Measurements from ENCODE around the gene ZNF565. TPM values are rescaled to one million over a fixed set of nuclear protein-coding genes. Genes with fewer than 3 reads are reported as not detected.

Gene ZNF565
- total and polyA plus RNA-seq, 8 donors, result 0.45 to 16.3 (median 2.3) TPM

GRCh38 chr19:36225219-36225892, 10.9 kb upstream of the ZNF565 start:
- Histone ChIP-seq H3K4me3 (no peak overlapping the region), H3K27me3 (no peaks in the 10 kb centered on the region), H3K36me3 (peaks cover 32 to 98% (median 95%) of the 10 kb centered on the region in 4 donors), H3K27ac (peak overlapping the region in 3 of 5 donors; percentile 30 to 47 (median 41)), H3K9me3 (peaks cover 0 to 73% (median 22%) of the 10 kb centered on the region in 4 donors), H3K4me1 (peaks cover 0 to 36% (median 20%) of the 10 kb centered on the region in 4 donors)
- DNase-seq, result no peak
- intact Hi-C loops (cut with DNase I; ENCODE audit: low total_unique reads), result no loop called here
- TF ChIP-seq EP300 (IDR thresholded peaks at IDR 0.05) (no peak), POLR2AphosphoS5 (IDR thresholded peaks at IDR 0.05) (no peak), POLR2A (IDR thresholded peaks at IDR 0.05) (no peak), CTCF (IDR thresholded peaks at IDR 0.05) (no peak)
- WGBS, 5 donors, result 48 to 54% (median 51%) methylated on average over 5 of the region's 5 CpGs

GRCh38 chr19:36222503-36222902, 8.0 kb upstream of the ZNF565 start:
- Histone ChIP-seq H3K27me3 (no peaks in the 10 kb centered on the region), H3K36me3 (peaks cover 10 to 94% (median 88%) of the 10 kb centered on the region in 4 donors), H3K4me1 (peaks cover 2 to 63% (median 30%) of the 10 kb centered on the region in 4 donors), H3K27ac (no peak overlapping the region), H3K9me3 (peaks cover 0 to 45% (median 10%) of the 10 kb centered on the region in 4 donors), H3K4me3 (no peak overlapping the region)
- WGBS, 5 donors, result 95 to 99% (median 98%) methylated on average over 4 of the region's 4 CpGs
- intact Hi-C loops (cut with DNase I; ENCODE audit: low total_unique reads), result no loop called here
- TF ChIP-seq POLR2A (IDR thresholded peaks at IDR 0.05) (no peak), CTCF (IDR thresholded peaks at IDR 0.05) (no peak), POLR2AphosphoS5 (IDR thresholded peaks at IDR 0.05) (no peak), EP300 (IDR thresholded peaks at IDR 0.05) (no peak)
- no peak for DNase-seq

- Histone ChIP-seq H3K4me1 (peaks cover 6 to 74% (median 37%) of the 10 kb centered on the region in 4 donors), H3K27me3 (no peaks in the 10 kb centered on the region), H3K36me3 (peaks cover 6 to 83% (median 78%) of the 10 kb centered on the region in 4 donors), H3K27ac (no peak overlapping the region), H3K9me3 (peaks cover 0 to 35% (median 5%) of the 10 kb centered on the region in 4 donors), H3K4me3 (no peak overlapping the region)
- 77 to 90% (median 87%) methylated on average over 4 of the region's 4 CpGs for WGBS, 5 donors
- TF ChIP-seq POLR2A (IDR thresholded peaks at IDR 0.05) (no peak), POLR2AphosphoS5 (IDR thresholded peaks at IDR 0.05) (no peak), EP300 (IDR thresholded peaks at IDR 0.05) (no peak), CTCF (IDR thresholded peaks at IDR 0.05) (no peak)
- intact Hi-C loops (cut with DNase I; ENCODE audit: low total_unique reads), result no loop called here
- DNase-seq, result no peak
Observed at GRCh38 chr19:36221474-36221873, 7.0 kb upstream of the ZNF565 start.

GRCh38 chr19:36215276-36216123, 1.0 kb upstream of the ZNF565 start:
- TF ChIP-seq POLR2AphosphoS5 (IDR thresholded peaks at IDR 0.05) (no peak), EP300 (IDR thresholded peaks at IDR 0.05) (no peak), POLR2A (IDR thresholded peaks at IDR 0.05) (no peak), CTCF (IDR thresholded peaks at IDR 0.05) (no peak)

More at GRCh38 chr19:36215276-36216123, 1.0 kb upstream of the ZNF565 start:
- Histone ChIP-seq H3K36me3 (peaks cover 0 to 26% (median 23%) of the 10 kb centered on the region in 4 donors), H3K9me3 (no peaks in the 10 kb centered on the region), H3K27me3 (no peaks in the 10 kb centered on the region), H3K4me3 (peak overlapping the region; percentile 70 to 86 (median 80)), H3K27ac (peak overlapping the region; percentile 87 to 97 (median 94)), H3K4me1 (peaks cover 13 to 62% (median 38%) of the 10 kb centered on the region in 4 donors)
- intact Hi-C loops (cut with DNase I; ENCODE audit: low total_unique reads), result no loop called here
- DNase-seq, result peak in 1 of 2 donors; percentile 76
- 1 to 2% (median 1%) methylated on average over 27 of the region's 27 CpGs for WGBS, 5 donors

Data from stomach (tissue), 9 donors.